Activated gamma-delta T cell (primary cell): ENCODE results near the gene C2CD2L.
A peak's percentile ranks its signal among the peaks of the same experiment; 100 is the strongest.
"Not testable (repeated sequence)": the region's sequence is repeated elsewhere in the genome, so short reads cannot be mapped to it uniquely, and the experiment has no call there.

Experiments used
- DNase-seq: peaks from one replicate; lab custom pipeline; 2025; lab: John Stamatoyannopoulos, UW

Gene C2CD2L

DNA sequence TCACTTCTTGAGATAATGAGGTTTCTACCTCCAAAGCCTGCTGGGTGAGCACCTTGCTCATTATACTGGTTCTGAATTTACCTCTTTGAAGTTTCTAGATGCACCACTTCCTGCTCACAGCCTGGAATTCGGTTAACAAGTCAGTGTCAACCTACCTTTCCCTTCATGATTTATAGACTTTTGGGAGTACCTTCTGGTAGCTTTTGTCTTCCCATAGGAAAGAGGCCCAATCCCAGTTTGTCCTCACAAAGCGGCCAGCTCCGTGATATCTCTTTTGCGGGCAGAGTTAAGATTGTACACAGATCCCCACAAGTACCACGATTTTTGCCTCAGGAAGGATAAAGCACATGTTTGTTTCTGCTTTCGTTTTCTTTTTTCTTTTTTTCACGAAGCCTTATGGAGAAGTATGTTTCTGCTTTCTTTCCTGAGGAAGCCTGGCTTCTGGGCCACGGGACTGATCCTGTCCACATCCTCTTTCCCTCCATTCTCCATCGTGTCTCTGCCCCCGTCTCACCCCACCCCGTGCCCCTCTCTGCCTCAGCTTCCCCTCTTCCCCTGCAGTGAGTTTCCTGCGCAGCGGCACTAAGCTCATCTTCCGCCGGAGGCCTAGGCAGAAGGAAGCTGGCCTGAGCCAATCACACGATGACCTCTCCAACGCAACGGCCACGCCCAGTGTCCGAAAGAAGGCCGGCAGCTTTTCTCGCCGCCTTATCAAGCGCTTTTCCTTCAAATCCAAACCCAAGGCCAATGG, 8.5 kb downstream of the C2CD2L start:
- no peak for DNase-seq

DNA sequence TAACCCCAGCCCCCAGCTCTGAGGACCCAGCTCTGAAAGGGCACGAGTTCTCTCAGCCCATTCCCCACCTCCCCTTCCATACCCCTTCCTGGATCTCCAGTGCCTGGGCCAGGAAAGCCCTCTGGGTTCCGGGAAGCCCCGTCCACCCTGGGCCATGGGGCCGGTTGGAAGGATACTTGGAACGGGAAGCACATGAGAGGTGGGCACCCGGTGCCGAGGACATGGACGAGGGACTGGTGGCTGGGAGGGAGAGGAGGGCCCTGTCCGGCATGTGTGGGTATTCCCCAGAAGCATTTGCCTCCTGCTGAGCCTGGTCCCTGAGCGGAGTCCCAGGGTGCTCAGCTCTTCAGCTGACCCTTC, 9.1 kb downstream of the C2CD2L start:
- DNase-seq, result no peak

DNA sequence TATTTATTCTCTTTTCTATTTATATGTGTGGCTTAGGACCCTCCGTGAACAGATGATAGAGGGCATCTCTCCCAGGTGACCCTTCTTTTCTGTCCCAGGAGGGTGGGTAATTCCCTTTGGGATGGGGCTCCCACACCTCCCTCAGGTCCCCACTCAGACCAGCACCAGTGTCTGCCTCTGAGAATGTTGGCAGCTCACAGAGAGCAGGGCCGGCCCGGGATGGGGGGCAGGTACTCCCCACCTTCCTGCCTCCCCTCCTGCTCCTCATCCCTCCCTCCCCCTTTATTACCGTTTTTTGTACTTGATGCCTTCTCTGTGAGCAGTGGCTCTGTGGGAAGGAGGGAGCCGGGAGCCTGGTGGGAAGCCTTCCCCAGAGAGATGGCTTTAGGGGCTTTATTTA, 9.5 kb downstream of the C2CD2L start:
- no peak for DNase-seq

DNA sequence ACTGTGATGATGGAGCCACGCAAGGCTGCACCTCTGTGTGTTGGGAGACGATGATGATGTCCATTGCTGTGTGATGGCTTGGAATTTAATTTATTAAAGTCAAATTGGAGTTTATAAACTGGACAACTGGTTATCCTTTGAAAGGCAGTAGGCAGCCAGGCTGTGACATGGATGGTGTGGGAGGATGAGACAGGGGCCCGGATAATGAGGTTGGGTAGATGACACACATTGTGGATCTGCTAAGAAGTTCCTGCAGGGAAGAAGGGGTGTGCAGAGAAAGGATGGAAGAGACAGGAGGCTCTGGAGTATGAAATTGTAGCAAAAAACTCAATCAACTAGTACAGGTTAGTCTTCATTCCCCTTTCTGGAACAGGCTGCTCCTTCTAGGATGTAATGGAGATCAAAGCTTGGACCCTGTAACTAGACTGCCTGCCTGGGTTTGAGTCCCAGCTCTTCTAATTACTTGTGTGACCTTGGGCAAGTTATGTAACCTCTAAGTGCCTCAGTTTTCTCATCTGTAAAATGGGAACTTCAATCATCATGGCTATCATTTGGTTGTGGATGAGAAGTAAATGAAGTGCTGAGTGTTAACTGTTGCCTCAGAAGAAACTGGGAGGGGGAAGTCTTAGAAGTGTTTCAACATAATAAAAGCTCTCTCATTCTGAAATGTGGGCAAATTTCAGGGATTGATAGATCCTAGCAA, 10.0 kb downstream of the C2CD2L start:
- DNase-seq, result no peak

DNA sequence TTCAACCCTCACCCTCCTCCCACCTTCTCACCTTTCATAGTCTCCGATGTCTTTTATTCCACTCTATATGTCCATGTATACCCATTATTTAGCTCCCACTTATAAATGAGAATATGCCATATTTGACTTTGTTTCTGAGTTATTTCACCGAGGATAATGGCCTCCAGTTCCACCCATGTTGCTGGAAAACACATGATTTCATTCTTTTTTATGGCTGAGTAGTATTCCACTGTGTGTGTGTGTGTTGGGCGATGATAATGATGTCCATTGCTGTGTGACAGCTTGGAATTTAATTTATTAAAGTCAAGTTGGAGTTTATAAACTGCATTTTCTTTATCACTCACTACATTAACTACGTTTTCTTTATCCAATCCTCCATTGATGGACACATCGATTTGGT, 11.1 kb downstream of the C2CD2L start:
- no peak for DNase-seq

DNA sequence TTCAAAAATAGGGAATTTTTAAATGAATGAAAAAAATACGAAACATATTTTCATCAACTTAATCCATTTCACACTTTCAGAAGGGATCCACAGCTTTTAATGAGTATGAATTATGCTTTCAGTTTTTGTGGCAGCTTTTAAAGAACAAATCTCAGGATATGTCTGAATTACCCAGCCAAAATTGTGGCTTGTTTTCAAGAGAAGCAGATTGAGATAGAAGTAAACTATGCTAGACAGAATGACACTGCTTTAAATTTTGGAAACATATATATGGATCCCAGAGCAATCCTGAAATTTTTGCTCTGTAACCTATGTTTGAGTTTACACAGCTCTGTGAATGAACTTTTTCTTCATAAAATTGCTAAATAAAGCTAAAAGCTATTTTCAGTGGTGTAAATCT, 11.8 kb downstream of the C2CD2L start:
- no peak for DNase-seq

DNA sequence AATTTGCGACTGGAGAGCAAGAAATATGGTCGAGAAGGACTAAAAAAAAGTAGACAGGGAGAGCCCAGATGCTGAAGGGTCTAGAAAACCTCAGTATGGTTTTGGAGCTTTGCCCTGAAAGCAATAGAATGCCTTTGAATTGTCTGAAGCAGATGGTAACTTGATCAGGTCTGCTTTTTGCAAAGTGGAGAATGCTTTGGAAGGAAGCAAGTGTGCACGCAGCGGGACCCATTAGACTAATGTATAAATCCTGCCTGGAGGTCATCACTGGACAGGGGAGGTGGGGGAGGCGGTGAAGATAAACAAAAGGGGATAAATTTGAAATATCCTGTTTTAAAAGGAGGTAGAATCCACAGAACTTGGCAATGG, 13.5 kb downstream of the C2CD2L start:
- no peak for DNase-seq

DNA sequence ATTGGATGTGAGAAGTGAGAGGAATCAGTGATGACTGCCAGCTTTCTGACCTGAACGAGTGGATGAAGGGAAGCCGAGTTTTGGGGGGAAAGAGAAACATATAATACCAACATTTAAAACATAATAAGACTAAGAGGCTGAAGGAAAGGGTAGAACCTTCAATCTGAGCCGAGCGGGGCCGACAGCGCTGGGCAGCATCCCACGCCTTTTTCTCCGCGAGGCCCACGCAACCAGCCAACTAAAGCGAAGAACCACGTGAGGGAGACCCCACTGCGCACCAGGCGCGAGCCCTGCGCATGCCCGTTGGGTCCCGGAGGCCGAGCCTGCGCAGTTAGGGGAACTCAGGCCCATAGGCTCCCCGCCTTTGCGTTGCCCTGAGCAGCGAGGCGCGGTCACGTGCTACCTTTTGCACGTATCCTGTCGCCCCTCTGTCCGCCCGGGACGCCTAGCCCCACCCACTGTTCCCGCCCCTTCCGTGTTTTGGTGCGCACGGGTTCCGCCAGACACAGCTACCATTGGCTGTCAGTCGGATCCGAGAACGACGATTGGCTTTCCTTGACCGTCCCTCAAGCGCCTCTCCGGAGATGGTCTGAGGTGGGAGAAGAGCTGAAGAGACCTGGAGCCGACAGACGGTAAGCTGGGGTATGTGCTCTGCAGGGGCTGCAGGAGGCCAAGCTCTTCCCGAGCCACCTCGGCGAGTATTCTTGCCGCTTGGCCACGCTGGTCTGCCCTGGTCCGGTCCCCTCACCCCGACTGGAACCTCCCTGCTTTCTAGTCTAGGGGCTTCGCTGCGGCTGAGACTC, 14.1 kb downstream of the C2CD2L start, which contains the start of gene HINFP:
HINFP (plus strand) TSS at position 573 of the 803 bp plus-strand sequence. CDS start 5,365 bp downstream, outside the sequence.
- DNase-seq, result peak; percentile 97

DNA sequence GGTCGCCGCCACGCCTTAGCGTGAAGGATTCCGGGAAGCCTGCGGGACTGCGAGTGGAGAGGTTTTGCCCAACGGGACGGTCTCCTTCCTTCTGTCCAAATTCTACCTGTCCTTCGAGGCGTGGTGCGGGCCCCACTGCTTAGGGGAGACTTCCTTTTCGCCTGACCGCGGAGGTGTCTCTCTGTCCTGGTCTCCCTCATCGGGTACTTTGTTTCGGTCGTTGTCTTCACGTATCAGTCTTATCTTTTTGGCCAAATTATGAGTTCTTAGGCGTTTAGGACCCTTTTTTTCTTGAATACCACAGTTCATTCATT, 14.6 kb downstream of the C2CD2L start:
- DNase-seq, result no peak

DNA sequence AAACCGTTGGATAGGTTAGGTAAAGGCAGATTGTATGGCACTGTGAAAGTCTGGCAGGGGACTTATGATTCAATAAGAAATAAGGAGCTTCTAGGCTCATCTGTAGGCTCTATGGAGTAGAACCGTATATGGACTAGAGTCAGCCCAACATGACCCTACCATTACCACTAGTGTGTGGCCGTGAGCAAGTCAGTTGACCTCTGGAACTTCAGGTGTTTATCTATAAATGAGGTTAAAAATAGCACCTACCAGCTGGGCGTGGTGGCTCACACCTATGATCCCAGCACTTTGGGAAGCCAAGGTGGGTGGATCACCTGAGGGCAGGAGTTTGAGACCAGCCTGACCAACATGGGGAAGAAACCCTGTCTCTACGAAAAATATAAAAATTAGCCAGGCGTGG, 18.7 kb downstream of the C2CD2L start:
- DNase-seq, result no peak

DNA sequence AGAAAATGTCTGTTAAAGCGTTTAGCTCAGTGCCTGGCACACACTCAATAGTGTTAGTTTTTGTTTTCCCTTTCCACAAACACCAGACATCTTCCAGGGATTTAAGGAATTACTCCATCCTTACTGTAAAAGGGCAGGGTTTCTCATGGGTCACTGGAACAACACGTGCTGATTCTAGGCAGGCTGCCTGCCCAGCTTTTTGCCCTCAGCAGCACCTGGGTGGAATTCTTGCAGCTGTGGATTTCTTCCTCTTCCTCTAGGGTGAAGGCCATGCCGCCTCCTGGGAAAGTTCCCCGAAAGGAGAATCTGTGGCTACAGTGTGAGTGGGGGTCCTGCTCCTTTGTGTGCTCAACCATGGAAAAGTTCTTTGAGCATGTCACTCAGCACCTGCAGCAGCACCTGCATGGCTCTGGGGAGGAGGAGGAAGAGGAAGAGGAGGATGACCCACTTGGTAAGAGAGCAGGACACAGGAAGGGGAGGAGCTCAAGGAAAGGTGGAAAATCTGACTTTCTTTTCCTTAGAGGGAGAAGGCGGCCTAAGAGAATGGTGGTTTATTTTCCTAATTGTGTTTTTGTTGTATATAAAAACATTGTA, 19.6 kb downstream of the C2CD2L start:
- DNase-seq, result no peak

DNA sequence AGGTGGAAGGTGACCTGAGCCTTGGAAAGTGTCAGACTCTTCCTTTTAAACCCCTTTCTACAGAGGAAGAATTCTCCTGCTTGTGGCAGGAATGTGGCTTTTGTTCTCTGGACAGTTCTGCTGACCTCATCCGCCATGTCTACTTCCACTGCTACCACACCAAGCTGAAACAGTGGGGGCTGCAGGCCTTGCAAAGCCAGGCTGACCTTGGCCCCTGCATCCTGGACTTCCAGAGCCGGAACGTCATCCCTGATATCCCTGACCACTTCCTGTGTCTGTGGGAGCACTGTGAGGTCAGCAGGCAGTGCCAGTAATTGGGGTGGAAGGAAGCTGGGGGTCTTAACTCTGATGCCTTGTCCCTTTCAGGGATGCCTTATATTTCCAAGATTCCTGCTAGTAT, 23.5 kb downstream of the C2CD2L start:
- no peak for DNase-seq

DNA sequence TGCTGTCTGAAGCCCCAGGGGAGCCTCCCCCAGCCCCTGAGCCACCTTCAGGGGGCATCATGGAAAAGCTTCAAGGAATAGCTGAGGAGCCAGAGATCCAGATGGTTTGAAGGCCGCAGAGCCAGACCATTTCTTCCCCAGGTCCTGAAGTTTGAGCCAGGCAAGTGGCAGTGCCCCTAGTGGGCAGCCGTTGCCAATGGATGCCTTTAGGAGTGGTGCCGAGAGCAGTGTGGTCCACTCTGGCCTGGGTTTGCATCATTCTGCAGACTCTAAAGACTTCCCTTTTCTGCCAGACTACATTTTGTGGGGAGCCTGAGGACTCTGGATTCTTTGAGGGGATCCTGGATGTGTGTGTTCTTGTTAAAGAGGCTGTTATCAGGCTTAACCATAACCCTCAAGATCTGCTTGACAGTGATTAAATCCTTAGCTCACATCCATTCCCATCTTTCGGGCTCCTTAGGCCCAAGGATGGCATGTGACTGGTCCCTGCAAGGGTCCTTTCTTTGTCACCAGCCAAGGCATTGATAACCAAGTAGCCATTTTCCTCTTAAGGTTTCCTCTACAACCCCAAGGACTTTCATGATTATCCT, 27.3 kb downstream of the C2CD2L start:
- no peak for DNase-seq

DNA sequence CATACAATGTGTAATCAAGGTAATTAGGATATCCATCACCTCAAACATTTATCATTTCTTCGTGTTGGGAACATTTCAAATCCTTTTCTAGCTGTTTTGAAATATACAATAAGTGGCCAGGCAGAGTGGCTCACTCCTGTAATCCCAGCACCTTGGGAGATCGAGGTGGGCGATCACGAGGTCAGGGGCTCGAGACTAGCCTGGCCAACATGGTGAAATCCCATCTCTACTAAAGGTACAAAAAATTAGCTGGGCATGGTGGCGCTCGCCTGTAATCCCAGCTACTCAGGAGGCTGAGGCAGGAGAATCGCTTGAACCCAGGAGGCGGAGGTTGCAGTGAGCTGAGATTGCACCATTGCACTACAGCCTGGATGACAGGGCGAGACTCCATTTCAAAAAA, 32.1 kb downstream of the C2CD2L start:
- not testable (repeated sequence) for DNase-seq

DNA sequence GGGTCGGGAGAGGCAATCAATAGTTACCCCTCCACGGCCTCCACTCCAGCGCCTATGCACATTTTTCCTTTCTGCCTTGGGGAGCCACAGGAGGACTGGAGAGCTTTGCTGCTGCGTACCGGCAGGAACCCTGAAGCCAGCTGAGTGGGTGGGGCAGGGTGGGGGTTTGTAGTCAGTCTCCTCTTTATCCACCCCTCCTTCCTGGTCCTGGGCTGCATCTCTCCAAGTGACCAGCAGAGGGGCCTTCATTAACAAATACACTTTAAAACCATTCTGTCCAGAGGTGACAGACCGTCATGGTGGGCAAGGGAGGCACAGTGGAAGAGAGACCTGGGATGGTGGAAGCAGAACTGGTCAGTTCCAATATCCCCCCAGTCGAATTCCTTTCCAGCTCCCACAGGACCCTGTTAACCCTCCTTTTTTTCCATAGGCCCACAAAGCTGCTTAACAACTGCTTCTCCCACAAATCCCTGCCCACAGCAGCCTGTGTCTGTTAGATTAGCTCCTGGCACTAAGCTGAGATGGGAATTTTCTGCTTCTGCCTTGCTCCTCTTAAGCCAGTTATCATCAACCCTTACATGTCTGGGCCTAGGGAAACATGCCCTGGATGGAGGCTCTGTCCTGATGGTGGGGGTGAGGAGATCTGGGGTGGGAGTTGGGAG, 37.8 kb downstream of the C2CD2L start:
- no peak for DNase-seq

DNA sequence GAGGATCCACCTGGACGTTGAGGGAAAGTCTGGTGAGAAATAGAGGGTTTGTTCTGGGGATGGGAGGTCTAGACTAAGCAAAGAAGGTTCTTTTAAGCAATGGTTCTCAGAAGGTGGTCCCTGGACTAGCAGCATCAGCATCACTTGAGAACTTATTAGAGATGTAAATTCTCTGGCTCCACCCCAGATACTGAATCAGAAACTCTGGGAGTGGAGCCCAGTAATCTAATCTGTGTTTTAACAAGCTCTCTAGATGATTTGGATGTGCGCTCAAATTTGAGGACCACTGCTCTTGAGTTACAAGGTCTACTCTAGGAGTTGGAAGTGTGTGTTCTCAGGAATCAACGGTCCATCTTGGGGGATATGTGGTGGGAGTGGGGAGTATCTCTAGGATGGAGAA, 38.4 kb downstream of the C2CD2L start:
- DNase-seq, result no peak

DNA sequence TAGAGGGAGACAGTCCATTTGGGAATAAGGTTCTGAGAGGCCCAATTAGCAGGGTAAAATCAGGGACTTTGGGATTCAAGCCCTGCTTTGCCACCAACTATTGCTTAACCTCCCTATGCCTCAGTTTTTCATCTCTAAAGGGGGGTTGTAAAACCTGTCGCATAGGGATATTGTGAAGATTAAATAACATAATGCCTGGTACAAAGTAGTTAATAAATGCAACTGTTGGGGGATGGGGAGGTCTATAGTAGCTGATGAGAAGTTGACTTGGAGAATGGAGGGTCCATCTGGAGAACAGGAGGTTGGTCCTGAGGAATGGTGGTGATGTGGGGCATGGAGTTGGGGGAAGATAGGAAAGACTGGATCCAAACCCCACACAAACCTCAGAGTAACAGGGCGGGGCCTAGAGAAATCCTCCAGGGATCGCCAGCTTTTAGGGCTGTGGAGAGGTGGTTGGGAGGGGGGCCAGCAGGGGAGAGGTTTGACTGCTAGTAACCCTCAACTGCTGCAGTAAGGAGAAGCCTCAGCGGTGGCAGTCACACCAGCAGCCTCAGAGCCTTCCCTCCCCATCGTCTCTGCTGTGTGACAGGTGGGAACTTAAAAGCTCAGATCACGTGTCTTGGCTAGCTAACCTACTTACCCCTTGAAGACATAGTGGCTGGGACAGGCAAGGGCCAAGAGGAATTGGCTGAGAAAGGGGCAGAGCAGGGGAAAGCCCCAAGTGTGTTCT, 40.6 kb downstream of the C2CD2L start:
- DNase-seq, result no peak

DNA sequence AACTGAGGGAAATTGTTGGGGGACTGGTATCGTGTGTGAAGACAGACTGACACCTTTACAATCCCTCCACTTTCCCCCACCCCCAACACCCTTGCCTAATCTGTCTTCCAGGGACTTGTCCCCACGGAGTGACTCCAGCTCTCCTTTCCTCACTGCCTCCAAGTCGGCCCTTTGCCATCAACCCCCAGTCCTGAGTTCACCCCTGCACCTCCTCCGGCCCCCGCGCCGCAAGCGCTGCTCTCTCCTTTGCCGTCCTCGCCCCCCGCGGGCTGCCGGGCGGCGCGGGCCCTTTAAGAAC, 41.5 kb downstream of the C2CD2L start:
- DNase-seq, result no peak

DNA sequence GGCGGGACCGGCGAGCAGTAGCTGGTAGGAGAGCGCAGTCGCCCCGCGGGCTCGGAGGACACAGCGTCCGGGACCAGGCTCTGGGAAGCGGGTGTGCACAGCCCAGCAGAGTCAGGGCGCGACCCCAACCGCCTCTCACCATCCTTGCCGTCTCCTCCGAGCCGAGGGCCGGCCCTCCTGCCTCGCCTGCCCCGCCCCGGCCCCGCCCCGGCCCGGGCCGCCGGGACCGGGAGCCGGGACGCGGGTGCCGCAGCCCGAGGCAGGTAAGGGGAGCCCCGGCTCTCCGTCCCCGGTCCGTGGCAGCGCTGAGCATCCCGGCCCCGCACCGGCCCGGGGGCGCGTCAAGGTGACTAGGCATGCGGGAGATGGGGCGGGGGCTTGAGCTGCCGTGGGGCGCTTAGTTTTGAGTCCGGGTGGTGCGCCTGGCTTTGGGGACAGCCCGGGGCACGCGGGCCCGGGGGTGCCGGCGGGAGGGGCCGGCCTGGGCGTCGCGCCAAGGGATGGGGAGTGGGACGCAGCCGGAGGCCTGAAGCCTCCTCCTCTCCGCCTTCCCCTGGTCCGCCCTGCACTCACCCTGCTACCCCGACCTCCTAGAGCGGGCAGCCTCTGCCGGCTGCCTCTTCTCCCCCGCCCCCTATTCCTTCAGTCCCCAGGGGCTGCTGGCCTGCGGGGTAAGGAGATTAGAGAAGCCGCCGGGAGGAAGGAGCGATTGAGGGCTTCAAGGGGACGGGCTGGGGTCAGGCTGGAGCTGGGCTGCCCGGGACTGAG, 42.1 kb downstream of the C2CD2L start, which contains the start of gene ABCG4:
ABCG4 (plus strand) TSS at position 35 of the 768 bp plus-strand sequence. CDS start 914 bp downstream, outside the sequence.
- peak; percentile 16 for DNase-seq

DNA sequence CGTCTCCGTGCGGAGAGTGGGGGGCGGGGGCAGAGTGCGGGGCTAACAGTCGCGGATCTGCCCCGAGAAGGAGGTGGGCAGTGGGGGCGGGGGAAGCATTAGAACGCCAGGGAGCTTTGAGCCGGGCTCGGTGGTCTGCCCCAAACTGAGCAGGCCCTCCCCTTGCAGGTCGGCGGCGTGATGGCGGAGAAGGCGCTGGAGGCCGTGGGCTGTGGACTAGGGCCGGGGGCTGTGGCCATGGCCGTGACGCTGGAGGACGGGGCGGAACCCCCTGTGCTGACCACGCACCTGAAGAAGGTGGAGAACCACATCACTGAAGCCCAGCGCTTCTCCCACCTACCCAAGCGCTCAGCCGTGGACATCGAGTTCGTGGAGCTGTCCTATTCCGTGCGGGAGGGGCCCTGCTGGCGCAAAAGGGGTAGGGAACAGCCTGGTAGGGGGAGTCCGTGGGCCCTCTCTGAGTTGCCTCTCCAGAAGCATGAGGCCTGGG, 42.7 kb downstream of the C2CD2L start:
- no peak for DNase-seq
